SK-N-SH (cell line): ENCODE data around the gene INPP5K.

Experiments
- CHD2 ChIP-seq: fragments of 150-350 bp; IDR thresholded peaks from 2 replicates; pipeline ENCODE4 v1.6.1; 2018; ENCODE audit warnings: low read length; ENCODE audit not compliant: partially characterized antibody
- CTCF ChIP-seq: fragments of 200-600 bp; sonication (generic); IDR thresholded peaks from 2 replicates; pipeline ENCODE4 v1.6.1; 2017; ENCODE audit warnings: antibody characterized with exemption, mild to moderate bottlenecking, moderate library complexity
- EZH2phosphoT487 ChIP-seq: fragments of 200-600 bp; sonication (generic); IDR thresholded peaks from 2 replicates; pipeline ENCODE4 v1.6.1; 2017; ENCODE audit warnings: low read depth, mixed run types, mild to moderate bottlenecking, antibody characterized with exemption, moderate library complexity, borderline replicate concordance
- FOSL2 ChIP-seq: IDR thresholded peaks from 2 replicates; pipeline ENCODE4 v1.4.0; 2012; ENCODE audit warnings: low read depth, mild to moderate bottlenecking, moderate library complexity, borderline replicate concordance
- FOXJ3 ChIP-seq: sonication (generic); formaldehyde crosslinking; IDR thresholded peaks from 2 replicates; pipeline ENCODE4 v1.5.1; 2020; ENCODE audit warnings: mild to moderate bottlenecking, missing genetic modification reagents
- FOXM1 ChIP-seq: IDR thresholded peaks from 2 replicates; pipeline ENCODE4 v1.4.0; 2012; ENCODE audit warnings: low read depth, mild to moderate bottlenecking
- JUND ChIP-seq: IDR thresholded peaks from 2 replicates; pipeline ENCODE4 v1.4.0; 2012
- NRF1 ChIP-seq: IDR thresholded peaks from 2 replicates; pipeline ENCODE4 v1.6.1; 2012; ENCODE audit warnings: low read depth, mild to moderate bottlenecking, low read length
- POLR2AphosphoS5 ChIP-seq: IDR thresholded peaks from 2 replicates; pipeline ENCODE4 v1.6.1; 2012; ENCODE audit warnings: low read depth, low read length
- REST ChIP-seq: IDR thresholded peaks from 2 replicates; pipeline ENCODE4 v1.6.1; 2012; ENCODE audit warnings: mild to moderate bottlenecking, low read depth, low read length, moderate library complexity
- TCF12 ChIP-seq: IDR thresholded peaks from 2 replicates; pipeline ENCODE4 v1.4.0; 2012
- TEAD4 ChIP-seq: IDR thresholded peaks from 2 replicates; pipeline ENCODE4 v1.4.0; 2012; ENCODE audit warnings: mild to moderate bottlenecking, borderline replicate concordance; ENCODE audit not compliant: insufficient read depth
- USF2 ChIP-seq: fragments of 150-350 bp; IDR thresholded peaks from 2 replicates; pipeline ENCODE4 v1.6.1; 2017; ENCODE audit warnings: antibody characterized with exemption, low read length, low read depth, borderline replicate concordance
- YY1 ChIP-seq: IDR thresholded peaks from 2 replicates; pipeline ENCODE4 v1.4.0; 2012; ENCODE audit warnings: low read depth, mild to moderate bottlenecking

GRCh38 chr17:1497831-1498230, 18.6 kb downstream of the INPP5K start:
- no peak for TF ChIP-seq NRF1
- no peak for TF ChIP-seq CHD2
- no peak for TF ChIP-seq REST
- TF ChIP-seq FOXM1 = no peak
- no peak for TF ChIP-seq CTCF
- no peak for TF ChIP-seq FOSL2
- TF ChIP-seq JUND = no peak
- no peak for TF ChIP-seq POLR2AphosphoS5
- TF ChIP-seq USF2 = no peak
- no peak for TF ChIP-seq TEAD4
- TF ChIP-seq YY1 = no peak
- no peak for TF ChIP-seq TCF12
- TF ChIP-seq EZH2phosphoT487 = no peak
- TF ChIP-seq FOXJ3 (CRISPR knock-in tag) = no peak
